Stimulated activated CD4-positive, alpha-beta T cell treated with anti-CD3 and anti-CD28 coated beads, Interleukin-4, amount 100 ng/mL, for 48 hours (primary cell): ENCODE measurements around the gene ALDH9A1.
"Not testable (repeated sequence)": the region's sequence is repeated elsewhere in the genome, so short reads cannot be mapped to it uniquely, and the experiment has no call there.

Experiments used
- DNase-seq, 2 donors: peaks; one replicate each; pipeline ENCODE4 v3.0.0-alpha.2; 2020; ENCODE audit warnings: low read depth in 2 of 2

Gene ALDH9A1

GRCh38 chr1:165697881-165698760 lies at the start of gene ALDH9A1:
Gene ALDH9A1, minus strand, starts transcription at chr1:165698562. Its CDS starts 4 bp downstream, at chr1:165698558.
- peak; percentile 83 to 90 for DNase-seq

DNA sequence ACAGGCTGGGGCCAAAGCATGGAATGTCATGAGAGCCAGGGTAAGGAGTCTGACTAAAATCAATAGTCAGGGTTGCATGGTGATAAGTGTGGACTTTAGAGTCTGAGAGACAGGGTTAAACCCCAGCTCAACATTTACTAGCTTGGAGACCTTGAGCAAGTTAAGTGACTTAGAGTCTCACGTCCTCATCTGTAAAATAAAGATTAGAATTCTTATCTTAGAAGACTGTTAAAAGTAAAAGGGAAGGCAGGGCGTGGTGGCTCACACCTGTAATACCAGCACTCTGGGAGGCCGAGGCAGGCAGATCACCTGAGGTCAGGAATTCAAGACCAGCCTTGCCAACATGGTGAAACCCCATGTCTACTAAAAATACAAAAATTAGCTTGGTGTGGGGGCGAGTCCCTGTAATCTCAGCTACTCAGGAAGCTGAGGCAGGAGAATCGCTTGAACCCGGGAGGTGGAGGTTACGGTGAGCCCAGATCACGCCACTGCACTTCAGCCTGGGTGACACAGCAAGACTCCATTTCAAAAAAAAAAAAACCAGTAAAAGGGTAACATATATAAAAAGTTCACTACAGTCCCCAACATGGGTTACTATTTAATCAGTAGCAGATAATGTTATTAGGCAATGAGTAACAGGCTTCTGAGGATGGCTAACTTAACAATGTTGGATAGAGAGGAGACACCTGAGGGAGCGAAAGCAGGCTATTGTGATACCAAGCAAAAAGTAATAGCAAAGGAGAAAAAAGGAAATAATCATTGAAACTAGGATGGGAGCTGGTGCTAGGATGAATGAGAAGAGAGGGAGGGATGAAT lies 49.5 kb upstream of the ALDH9A1 start:
- DNase-seq: no peak

DNA sequence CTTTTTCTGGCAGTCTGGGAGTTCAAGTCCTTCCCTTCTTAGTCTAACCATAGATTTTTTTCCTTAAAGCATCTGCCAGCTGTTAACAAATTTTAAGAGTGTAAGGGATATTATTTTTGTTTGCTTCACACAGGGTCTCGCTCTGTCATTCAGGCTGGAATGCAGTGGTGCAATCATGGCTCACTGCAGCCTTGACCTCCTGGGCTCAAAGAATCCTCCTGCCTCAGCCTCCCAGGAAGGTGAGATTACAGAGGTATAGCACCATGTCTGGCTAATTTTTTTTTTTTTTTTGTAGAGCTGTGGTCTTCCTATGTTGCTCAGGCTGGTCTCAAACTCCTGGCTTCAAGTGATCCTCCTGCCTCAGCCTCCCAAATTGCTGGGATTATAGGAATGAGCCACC lies 46.6 kb upstream of the ALDH9A1 start:
- DNase-seq: not testable (repeated sequence)

DNA sequence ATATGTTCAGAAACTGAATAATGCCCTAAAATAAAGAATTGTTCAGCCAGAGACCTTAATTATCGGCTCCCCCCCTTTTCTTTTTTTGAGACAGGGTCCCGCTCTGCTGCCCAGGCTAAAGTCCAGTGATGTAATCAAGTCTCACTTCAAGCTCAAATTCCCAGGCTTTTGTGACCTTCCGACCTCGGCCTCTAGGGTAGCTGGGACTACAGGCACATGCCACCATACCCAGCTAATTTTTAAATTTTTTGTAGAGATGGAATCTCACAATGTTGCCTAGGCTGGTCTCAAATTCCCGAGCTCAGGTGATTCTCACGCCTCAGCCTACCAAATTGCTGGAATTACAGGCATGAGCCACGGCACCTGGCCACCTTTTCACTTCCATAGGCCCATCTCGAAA lies 43.8 kb upstream of the ALDH9A1 start:
- DNase-seq: no peak

DNA sequence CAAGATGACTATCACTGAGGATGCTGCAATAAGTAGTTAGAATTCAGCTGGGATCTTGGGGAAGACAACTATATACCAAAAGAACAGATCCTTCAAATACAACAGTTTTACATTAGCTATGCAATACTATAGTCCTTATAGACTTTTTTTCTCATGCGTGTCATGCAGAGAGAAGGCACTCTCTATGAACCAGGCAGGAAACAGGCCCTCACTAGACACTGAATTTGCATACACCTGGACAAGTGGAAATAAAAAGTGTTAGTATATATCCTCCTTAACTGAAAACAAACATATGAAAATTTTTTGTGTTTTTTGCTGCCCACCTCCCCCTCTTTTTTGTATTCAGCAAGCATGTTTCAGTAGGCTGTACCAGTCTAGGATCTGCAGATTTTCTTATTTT lies 40.4 kb upstream of the ALDH9A1 start:
- DNase-seq: no peak

GRCh38 chr1:165737196-165737595 lies 38.8 kb upstream of the ALDH9A1 start:
- DNase-seq: no peak

GRCh38 chr1:165734906-165735305 lies 36.5 kb upstream of the ALDH9A1 start:
- DNase-seq: no peak

- DNase-seq: no peak
Observed at GRCh38 chr1:165726841-165727240, 28.5 kb upstream of the ALDH9A1 start.

- no peak for DNase-seq
Observed at GRCh38 chr1:165726169-165726568, 27.8 kb upstream of the ALDH9A1 start.

DNA sequence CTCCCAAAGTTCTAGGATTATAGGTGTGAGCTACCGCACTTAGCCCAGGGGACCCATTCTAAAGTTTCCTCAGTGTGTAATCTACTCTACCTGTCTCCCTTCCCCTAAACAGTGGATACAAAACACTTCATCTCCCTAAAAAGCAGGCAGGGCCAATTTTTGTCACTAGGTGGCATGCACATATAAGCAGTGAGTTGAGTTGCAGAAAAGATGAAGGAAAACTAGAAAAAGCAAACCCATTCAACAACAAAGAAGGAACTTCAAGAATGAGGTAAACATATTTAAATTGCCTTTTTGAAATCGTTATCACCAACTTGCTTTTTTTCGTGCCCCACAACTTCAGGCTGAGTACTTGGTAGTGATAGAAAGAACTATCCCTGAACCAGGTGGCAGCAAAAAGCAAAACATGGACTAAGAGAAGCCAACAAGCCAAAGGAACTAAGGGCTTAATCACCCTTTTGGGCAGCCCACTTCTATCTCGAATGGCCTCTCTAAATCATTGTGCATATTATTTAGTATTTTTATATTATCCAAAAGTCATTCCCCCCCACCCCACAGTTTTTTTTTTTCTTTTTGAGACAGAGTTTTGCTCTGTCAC lies 19.7 kb upstream of the ALDH9A1 start:
- DNase-seq: no peak

- not testable (repeated sequence) for DNase-seq
Observed at GRCh38 chr1:165716265-165717051, 18.1 kb upstream of the ALDH9A1 start.

DNA sequence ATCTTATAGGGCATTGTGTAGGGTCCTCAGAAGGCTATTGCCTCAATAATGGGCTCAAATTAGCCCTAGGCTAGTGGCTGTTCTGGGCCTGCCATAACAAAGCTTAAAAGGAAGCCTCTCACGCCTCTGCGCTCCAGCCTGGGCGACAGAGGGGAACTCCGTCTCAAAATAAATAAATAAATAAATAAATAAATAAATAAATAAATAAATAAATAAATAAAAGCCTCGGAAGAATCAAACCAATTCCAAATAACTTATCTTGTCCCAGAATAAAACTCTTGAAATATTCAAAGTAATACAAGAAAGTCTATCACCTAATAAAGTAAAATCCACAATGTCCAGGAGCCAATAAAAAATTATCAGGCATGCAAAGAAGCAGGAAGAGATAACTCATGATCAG lies 14.4 kb upstream of the ALDH9A1 start:
- no peak for DNase-seq

DNA sequence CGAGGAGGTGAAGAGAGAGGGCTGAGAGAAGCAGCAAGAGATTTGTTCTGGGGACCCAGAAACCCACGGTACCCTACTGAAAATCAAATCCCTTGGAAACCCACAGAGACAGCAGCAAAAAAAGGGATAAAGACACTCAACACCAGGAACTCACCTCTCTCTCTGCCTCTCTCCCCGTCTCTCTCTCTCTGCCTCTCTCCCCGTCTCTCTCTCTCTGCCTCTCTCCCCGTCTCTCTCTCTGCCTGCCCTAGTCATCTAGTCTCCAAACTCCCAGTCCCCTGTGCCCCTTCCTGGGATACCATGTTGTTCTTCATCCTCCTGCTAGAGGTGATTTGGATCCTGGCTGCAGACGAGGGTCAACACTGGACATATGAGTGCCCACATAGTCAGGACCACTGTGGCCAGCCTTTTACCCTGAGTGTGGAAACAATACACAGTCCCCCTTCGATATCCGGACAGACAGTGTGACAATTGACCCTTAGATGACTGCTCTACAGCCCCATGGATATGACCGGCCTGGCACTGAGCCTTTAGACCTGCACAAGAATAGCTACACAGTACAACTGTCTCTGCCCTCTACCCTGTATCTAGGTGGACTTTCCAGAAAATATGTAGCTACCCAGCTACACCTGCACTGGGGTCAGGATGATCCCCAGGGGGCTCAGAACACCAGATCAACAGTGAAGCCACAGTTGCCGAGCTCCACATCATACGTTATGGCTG lies 9.8 kb upstream of the ALDH9A1 start:
- DNase-seq: no peak

DNA sequence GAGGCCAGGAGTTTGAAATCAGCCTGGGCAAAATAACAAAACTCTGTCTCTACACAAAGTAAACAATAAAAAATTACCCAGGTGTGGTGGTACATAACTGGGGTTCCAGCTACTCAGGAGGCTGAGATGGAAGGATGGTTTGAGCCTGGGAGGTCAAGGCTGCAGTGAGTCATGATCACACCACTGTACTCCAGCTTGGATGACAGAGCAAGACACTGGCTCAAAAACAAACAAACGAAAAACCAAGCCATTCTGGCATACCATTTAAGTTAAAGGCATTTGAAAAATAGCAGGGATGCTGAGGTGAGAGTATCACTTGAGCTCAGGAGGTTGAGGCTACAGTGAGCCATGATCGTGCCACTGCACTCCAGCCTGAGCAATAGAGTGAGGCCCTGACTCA lies 5.3 kb upstream of the ALDH9A1 start:
- DNase-seq: no peak

- not testable (repeated sequence) for DNase-seq
Observed at GRCh38 chr1:165701922-165702321, 3.6 kb upstream of the ALDH9A1 start.

- DNase-seq: no peak
Observed at GRCh38 chr1:165699577-165699976, 1.2 kb upstream of the ALDH9A1 start.

DNA sequence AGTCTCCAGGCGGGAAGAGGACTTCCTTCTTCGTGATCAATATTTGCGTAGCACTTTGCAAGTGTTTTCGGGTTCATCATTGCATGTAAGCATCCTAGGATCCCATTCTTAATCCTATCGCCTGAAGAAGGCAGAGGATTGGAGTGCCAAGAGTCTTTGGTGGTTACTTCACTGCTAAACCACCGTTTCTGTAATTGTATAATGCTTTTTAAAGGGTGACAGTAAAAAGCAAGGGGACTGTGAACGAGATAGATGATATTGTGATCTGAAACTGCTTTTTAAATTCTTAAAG lies 345 bp upstream of the ALDH9A1 start:
- no peak for DNase-seq

- no peak for DNase-seq
Observed at GRCh38 chr1:165697491-165697880, 876 bp downstream of the ALDH9A1 start.

DNA sequence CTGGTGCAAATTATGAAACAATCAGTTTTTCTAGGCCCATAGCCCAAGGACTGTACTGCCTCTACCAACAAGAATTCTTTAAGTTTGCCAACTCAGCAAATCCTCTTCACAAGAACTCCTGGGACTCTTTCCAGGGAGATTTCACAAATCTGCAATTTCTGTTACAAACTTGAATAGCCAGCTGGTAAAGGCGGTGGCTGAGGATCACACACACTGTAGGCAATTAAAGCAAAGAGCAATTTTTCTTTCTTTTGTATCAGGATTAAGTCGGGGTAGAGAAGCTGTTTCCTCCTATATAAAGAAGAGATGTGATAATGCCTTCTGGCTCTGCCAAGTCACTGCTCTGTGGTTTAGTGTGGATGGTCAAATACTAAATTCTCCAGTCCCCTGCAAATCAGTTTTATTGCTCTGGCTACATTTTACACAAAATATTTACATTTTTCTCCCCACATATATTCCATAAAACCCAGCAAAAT lies 1.7 kb downstream of the ALDH9A1 start:
- DNase-seq: no peak

DNA sequence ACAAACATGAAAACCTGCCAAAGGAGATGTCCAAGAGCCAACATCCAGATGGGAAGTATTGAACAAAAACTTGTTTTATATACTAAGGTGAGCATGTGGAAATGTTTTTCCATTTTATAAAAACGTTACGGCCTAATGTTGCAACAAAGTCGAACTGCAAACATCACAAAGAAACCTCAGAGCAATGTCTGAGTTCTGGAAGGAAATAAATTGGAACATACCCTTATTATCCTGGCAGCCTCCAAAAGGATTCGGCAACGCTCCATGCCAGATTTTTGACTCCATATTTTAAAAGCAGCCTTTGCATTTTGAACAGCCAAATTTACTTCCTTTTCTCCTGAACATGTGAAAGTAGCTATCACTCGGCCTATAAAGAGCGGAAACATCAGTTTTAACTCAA lies 3.3 kb downstream of the ALDH9A1 start:
- no peak for DNase-seq

- DNase-seq: no peak
Observed at GRCh38 chr1:165688046-165688445, 10.3 kb downstream of the ALDH9A1 start.
